NCI-H1436 treated with DMSO at 0.1 percent for 48 hours (cell line): Measurements from ENCODE around the gene GSTO2.

Experiments used
- DNase-seq: peaks from one replicate; lab custom pipeline; 2025; lab: John Stamatoyannopoulos, UW

Gene GSTO2

GRCh38 chr10:104253606-104254410, 15.2 kb upstream of the GSTO2 start:
- no peak for DNase-seq

DNA sequence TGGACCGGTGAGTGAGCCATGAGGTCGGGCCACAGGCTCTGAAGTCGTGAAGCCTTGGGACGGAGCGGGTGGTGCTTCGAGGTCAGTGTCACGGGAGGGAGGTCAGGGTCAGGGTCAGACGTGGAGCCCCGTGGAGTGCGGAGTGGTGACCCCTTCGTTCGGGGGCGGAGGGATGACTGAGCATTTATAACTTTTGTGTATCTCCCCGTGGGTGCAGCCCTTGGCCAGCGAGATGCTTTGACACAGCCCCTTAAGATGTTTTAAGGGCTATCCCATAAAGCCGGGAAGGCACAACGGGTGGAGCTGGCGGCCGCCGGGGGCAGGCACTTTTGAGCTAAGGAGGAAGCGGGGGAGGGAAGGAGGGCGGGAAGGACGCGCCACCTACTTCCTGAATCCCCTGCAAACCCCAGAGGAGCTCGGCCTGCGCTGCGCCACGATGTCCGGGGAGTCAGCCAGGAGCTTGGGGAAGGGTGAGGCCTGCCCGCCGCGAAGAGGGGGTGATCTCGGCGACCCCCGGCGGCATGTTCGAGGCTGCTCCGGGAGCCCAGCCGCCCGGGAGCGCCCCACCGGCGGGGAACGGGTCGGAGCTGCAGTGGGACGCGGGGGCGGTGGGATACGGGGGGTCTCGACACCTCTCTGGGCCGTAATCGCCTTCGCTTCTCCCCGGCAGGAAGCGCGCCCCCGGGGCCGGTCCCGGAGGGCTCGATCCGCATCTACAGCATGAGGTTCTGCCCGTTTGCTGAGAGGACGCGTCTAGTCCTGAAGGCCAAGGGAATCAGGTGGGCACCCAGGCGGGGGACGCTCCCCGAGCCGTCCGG, 14.3 kb upstream of the GSTO2 start, which contains the start of gene GSTO1:
Gene GSTO1 (plus strand): TSS at position 400 of the 818 bp plus-strand sequence. CDS start 37 bp downstream, at position 437.
- peak; percentile 10 for DNase-seq

DNA sequence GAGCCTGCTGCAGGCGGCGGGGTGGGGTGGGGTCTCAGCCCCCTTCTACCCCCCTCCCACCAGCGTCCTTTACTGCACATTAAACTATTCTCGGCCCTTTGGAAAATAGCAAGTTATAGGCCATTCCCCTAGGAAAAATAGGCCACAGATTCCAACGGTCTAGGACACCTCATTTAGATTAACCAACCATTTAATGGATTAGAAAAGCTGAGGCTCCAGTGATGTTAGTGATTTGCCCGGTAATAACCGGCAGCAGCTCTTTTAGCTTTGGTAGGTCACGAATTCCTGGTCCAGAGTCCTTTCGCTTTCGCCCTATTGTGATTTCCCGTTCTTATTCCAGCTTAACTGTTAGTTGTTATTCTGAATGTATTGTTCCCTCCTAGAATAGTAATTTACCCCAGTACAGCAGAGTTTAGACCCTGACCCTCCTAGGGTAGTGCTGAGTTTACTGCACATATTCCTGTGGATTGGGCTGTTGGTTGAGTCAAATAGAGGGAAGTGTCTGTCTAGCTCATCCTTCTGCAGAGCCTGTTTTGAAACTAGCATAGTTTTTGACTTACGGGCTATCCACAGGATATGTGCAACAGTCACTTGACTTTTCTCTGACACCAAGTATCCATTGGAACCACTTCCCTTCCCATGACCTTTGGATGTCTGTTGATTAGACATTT, 13.5 kb upstream of the GSTO2 start:
- no peak for DNase-seq

DNA sequence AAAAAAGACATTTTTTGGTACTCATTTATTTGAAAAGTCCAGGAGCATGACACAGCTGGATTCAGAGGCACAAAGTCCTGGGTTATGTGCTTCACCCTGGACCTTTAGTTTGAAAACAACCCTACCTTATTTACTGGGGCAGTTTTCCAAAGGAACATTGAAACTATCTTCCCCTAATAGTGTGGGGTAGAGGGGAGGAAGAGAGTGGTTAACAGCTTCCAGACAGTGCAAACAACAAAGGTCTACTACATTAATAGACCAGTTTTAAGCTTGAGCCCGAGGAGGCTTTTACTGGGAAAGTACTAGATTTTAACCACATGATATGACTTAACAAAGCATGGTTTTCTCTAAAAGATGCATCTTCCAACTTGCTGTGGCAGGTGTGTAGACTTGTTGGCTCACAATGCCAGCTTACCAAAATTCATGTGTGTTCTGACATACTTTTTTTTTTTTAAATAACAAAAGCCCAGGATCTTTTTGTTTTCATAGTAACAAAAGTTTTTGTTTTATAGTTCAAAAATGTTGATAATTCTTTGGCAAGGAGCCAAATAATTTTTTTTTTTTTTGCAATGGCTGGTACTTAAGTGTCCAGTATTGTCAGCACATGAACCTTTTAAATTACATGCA, 12.5 kb upstream of the GSTO2 start:
- DNase-seq = no peak

DNA sequence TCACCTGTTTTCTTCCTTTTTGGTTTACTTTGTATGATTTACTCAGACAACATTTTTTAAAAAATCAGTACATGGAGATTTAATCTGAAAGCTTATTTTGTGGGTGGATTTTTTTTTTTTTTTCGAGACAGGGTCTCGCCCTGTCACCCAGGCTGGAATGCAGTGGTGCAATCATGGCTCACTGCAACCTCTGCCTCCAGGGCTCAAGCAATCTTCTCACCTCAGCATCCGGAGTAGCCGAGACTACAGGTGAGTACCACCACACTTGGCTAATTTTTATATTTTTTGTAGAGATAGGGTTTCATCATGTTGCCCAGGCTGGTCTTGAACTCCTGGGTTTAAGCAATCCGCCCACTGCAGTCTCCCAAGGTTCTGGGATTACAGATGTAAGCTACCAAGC, 11.7 kb upstream of the GSTO2 start:
- DNase-seq = no peak

DNA sequence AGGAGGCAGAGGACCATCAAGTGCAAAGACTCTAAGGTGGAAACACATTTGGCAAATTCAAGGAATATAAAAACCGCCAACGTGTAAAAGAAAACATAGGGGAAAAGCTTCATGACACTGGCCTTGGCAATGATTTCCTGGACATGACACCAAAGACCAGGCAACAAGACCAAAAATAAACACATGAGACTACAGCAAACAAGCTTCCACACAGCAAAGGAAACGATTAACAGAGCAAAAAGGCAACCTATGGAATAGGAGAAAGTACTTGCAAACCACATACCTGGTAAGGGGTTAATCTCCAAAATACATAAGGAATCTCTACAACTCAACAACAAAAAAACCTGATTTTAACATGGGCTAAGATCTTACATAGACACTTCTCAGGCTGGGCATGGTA, 10.8 kb upstream of the GSTO2 start:
- no peak for DNase-seq

DNA sequence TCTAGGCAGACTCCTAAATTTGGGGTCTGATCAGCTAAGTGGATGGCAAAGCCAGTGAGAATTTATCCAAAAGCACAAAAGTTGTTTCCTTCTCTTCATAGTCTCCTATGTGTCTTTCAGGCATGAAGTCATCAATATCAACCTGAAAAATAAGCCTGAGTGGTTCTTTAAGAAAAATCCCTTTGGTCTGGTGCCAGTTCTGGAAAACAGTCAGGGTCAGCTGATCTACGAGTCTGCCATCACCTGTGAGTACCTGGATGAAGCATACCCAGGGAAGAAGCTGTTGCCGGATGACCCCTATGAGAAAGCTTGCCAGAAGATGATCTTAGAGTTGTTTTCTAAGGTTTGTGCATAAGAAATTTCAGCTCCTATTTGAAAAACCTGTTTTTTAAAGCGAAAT, 9.5 kb upstream of the GSTO2 start:
- no peak for DNase-seq

- DNase-seq = no peak
Measured at GRCh38 chr10:104259999-104260774, 8.8 kb upstream of the GSTO2 start.

DNA sequence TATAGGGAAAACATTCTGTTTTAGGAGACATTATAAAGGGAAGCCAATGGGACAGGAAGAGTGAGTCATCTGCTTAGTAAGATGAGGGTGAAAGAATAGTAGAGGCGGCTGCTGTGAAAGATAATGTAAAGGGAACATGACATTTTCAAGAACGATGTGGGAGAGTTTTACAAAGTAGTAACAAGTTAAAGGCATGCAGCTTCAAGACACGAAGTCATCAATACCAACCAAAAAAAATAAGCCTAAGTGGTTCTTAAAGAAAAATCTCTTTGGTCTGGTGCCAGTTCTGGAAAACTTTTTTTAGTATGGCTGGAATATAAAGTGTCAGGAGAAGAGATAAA, 8.2 kb upstream of the GSTO2 start:
- no peak for DNase-seq

DNA sequence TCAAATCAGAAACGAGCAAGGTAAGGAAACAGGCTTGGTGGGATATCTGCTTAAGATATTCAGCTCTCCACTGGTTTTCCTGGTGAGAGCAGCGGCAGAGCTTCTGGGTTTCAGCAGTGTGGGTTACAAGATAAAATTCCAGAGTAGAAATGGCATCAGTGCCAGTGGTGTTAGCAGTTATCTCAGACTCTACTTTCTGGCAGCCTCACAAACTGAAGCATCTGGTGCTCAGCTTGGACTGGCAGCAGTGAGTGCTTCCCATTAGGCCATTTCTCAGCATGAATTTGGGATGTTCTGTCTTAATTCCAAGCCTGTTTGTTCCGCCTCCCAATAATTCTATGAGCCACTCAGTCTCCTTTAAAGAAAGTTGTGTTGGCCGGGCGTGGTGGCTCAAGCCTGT, 6.9 kb upstream of the GSTO2 start:
- DNase-seq = no peak

DNA sequence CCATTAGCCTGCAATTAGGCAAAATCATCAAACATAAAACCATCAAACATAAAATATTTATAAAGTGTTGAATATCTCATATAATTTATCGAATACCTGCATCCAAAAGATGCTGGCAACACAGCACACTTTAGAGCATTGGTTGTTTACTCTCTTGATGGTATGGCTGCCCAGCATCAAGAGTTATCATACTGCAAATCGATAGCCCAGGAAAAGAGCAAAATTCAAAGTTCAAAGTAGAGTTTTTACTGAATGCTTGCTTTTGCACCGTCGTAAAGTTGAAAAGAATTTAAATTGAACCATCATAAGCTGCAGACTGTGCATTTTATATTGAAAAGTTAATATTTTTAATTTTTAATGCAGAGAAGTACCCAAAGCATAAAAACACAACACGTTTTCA, 4.2 kb upstream of the GSTO2 start:
- no peak for DNase-seq

DNA sequence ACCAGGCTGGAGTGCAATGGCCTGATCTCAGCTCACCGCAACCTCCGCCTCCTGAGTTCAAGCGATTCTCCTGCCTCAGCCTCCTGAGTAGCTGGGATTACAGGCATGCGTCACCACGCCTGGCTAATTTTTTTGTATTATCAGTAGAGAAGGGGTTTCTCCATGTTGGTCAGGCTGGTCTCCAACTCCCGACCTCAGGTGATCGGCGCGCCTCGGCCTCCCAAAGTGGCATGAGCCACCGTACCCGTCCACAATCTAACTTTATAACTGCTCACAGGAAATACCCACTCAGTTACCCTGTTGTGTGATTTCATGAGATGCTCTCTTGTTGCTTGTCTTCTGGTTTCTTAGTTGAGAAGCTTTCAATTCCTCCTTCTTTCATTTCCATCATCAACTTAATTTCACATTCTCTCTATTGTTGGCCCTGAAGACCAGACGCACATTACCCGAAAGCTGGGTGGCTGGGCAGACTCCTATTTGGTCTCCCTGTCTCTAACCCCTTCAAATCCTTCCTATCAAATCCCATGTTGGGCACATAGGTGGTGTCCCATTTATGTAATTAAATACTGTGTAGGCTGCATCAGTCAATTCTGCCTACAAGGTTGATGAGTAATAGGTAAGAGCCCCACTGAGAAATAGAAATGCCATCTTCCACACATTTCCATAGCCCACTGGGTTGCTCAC, 1.1 kb upstream of the GSTO2 start:
- no peak for DNase-seq

- no peak for DNase-seq
Measured at GRCh38 chr10:104268405-104268712, 625 bp upstream of the GSTO2 start.

DNA sequence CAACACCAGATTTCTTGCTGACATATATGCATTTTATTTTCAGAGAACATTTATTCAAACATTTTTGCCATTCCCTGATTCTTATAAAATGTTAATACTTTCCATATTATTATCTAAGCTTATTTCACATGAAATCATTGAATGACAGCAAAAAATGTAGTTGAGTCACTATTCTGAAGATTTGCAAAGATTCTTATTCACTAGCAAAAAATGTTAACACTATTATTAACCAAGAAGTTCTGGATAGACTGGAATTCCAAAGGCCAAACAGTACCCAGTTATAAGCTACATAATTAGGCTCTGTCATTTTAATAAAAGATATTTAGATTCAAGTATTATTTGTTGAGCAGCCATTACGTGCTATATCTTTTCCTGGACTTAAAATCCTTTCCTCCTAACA, 4.3 kb downstream of the GSTO2 start:
- no peak for DNase-seq

GRCh38 chr10:104273899-104274575, 5.1 kb downstream of the GSTO2 start:
- DNase-seq = no peak

- no peak for DNase-seq
Measured at GRCh38 chr10:104274762-104275721, 6.1 kb downstream of the GSTO2 start.

DNA sequence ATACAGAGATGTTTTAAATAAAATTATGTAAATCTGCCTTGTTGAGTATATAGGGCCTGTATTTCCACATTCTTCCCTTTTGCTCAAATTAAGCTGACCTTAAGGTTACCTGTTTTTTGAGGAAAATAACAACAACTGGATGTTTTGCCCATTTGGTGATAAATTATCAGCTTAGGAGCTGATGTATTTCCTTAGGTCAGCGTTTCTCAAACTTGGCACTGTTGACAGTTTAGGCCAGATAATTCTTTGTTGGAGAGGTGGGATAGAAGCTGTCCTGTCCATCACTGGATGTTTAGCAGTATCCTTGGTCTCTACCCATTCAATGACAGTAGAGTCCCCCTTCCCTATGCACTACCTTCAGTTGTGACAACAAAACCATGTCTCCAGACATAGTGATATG, 7.2 kb downstream of the GSTO2 start:
- no peak for DNase-seq

GRCh38 chr10:104277785-104278184, 8.8 kb downstream of the GSTO2 start:
- DNase-seq = no peak

DNA sequence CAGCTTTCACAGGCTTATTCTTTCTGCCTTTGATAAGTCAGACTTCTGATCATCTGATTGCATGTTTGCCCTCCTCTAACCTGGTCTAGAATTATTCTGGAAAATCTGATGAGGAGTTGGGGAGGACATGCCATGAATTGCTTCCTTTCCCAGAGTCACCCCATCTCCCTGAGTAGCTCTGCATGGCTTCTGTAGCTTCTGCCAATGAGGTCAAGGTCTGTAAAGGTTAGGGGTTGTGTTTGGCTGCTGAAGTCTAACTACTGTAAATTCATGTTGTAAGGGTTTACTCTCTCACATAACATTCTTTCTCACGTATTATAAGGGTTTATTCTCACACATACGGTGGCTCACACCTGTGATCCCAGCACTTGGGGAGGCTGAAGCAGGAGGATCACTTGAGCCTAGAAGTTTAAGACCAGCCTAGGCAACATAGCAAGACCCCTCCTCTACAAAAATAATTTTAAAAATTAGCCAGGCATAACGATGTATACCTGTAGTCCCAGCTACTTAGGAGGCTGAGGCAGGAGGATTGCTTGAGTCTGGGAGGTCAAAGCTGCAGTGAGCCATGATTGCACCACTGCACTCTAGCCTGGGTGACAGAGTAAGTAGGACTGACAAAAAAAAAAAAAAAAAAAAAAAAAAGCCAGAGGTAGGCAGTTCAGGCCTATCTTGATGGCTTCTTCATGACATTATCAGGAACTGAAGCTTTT, 10.7 kb downstream of the GSTO2 start:
- no peak for DNase-seq
